HFF-Myc (cell line): Measurements from ENCODE around the gene MDFIC.

Source experiments
- DNase-seq: peaks from one replicate; pipeline ENCODE4 v3.0.0-alpha.2; 2011; ENCODE audit warnings: low read depth; ENCODE audit errors: extremely low read depth
- H3K4me3 ChIP-seq: replicated peaks from 2 replicates; pipeline ENCODE4 v1.5.1; 2011; ENCODE audit warnings: low read depth, mild to moderate bottlenecking, control low read depth, low read length
- CTCF ChIP-seq: IDR thresholded peaks from 2 replicates; pipeline ENCODE4 v1.5.1; 2012; ENCODE audit warnings: mild to moderate bottlenecking, low read depth, low read length, control low read depth; ENCODE audit errors: missing control alignments

The MDFIC gene

GRCh38 chr7:114943953-114944744 lies 22.3 kb downstream of the MDFIC start:
- H3K4me3 ChIP-seq: no peak overlapping the region
- no peak for DNase-seq
- TF ChIP-seq CTCF: no peak

- peak; percentile 84 for DNase-seq
- H3K4me3 ChIP-seq: peak overlapping the region; percentile 22
- TF ChIP-seq CTCF: no peak
These were observed 23.1 kb downstream of the MDFIC start for GRCh38 chr7:114944745-114945625.

- H3K4me3 ChIP-seq: no peak overlapping the region
- DNase-seq: no peak
- TF ChIP-seq CTCF: no peak
These were observed 27.3 kb downstream of the MDFIC start for GRCh38 chr7:114949231-114949630.

- H3K4me3 ChIP-seq: no peak overlapping the region
- TF ChIP-seq CTCF: no peak
- DNase-seq: no peak
These were observed 30.4 kb downstream of the MDFIC start for GRCh38 chr7:114952296-114952695.

- no peak overlapping the region for H3K4me3 ChIP-seq
- no peak for TF ChIP-seq CTCF
- DNase-seq: no peak
These were observed 31.8 kb downstream of the MDFIC start for GRCh38 chr7:114953724-114954123.

- no peak overlapping the region for H3K4me3 ChIP-seq
- DNase-seq: no peak
- no peak for TF ChIP-seq CTCF
These were observed 34.8 kb downstream of the MDFIC start for GRCh38 chr7:114956702-114957101.
